ENCODE results near the gene DAAM1.

Gene DAAM1

DNA sequence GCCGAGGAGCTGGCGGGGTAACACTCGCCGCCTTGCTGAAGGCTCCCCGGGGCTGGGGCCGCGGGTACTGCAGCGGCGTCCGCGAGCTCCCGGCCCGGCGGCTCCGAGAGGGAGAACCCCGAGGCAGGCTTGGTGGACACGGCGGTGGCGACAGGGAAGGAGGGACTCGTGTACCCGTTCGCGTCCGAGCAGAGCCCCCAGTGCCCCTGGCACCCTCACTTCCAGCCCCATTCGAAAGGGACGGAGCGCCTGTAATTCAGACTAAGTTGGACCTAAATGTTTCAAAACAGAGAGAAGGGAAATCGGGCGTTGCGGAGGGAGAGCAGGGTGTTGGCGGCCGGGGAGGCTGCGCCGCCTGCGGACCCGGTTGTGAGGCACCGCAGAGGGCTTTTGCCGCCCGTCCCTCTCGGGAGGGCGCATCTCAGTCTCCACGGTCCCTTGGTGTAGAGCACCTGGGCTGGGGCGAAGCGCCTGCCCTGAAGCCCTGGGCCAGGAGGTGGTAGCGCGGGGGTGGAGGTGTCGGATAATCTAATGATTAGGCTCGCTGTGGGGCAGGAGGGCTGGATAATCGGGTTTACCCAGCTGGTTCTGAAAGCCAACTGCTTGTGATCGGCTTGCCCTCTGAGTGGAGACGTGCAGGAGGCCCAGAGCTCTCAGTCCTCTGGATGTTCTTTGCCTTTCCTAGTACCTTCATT is 771 bp downstream of the DAAM1 start:
- no peak for DNase-seq

DNA sequence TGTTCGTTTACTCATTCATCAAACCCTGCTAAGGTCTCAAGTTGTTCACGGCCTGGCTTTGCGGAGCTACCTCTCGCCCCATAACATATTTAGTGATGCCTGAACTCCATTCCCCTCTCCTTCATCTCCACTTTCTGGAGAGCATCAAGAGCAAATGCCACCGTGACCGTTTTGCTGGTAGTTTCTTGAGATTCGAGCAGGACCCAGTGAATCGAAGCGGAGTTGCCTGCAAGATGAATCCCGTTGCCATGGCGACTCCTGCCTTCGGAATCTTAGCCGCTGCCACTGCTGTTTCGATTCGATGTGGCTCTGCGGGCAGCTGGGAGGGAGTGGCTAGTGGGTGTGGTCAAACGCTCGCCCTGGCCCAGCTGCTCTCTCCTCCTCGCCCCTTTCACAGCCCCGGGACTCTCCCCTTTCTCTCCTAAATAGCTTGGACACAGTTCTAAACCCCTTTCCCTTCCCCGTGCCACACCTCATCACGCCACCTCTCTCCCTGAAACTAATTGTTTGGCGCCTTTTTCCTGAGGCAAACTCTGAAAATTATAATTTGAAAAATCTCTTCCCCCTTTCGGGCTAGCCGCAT is 1.4 kb downstream of the DAAM1 start:
- peak; percentile 88 for DNase-seq

DNA sequence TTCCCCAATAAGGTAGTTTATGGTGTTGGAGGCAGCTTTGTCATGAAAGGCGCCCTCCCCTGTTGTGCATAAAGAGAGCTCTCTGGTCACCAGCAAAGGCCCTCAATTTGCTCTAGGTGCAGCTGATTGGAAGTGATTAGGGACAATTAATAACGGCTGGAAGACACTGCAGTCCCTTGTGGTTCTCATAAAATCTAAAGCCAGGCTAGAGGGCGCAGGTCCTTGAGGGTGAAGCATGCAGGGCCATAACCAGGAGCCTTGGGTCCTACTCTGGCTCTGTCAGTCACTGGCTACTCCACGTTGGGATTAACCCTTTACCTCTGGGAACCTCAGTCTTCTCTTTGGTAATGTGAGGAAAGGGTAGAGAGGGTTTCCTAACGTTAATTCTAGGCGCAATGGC is 1.9 kb downstream of the DAAM1 start:
- no peak for DNase-seq

DNA sequence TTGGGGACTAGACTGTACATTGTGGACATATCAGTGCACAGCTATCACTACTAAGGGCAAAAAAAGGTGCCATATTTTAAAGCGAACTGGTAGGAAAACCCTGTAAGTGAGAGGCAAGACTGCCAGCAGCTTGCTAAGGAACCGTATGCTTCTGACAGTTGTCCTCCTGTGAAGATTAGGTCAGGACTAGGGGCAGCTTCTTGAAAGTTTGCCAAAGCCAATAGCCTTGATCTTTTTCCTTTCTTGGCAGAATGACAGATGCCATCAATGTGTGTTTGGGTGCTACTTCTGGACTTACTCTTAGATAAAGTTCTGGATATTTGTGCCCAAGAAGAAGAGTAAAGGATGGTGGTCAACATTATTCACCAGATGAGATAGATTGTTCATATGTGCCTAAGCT is 7.4 kb downstream of the DAAM1 start:
- peak; percentile 16 for DNase-seq

DNA sequence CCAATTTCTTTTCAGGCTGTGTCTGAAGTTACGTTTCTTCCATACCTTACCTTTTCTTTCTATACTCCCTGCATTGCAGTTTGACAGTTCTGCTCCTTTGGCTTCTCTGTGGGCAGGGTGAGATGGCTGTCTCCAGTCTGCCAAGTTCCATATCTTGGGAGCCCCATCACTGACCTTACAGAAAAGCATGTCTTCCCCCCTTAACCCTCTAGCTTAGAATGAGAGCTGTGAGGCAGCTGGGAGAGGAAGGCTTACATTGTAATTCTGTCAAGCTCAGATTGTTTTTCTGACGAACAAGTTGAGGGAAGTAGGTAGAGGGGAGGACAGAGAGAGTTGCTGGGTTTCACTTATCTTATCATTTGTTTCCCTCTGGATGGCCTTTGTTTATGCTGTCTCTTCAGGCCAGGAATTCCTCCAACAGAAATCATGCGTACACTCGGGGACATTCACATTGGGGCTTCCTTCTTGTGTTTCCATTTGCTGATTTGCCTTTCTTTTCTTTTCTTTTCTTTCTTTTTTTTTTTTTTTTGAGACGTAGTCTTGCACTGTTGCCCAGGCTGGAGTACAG is 9.3 kb downstream of the DAAM1 start:
- no peak for DNase-seq

DNA sequence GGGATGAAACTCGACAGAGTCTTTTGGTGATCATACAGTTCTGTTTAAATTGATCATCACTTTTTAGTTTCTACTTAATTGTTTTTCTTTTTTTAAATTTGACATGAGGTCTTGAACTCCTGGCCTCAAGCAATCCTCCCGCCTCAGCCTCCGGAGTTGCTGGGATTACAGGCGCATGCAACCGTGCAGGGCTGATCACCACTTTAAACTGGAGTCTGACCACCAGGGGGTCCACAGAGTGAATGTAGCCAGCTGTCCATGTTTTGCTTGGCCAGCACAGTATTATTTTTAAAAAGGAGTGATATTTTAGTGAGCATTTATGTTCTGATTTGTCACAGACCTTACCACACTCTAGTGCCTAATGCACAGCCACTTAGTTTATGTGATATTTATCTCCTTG is 10.7 kb downstream of the DAAM1 start:
- DNase-seq: no peak

DNA sequence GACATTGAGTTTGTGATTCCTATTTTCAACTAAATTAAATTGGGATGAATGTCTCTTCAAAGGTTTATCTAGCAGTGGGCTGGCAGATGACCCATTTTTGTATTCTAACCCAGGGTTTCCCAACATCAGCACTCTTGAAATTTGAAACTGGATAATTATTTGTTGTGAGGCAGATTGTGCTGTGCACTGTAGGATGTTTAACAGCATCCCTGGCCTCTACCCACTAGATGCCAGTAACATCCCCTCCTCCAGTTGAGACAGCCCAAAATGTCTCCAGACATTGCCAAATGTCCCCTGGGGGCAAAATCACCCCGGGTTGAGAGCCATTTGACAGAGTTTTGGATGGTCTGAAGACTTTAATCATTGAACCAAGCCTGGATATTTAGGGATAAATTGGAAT is 11.1 kb downstream of the DAAM1 start:
- peak; percentile 4 for DNase-seq

DNA sequence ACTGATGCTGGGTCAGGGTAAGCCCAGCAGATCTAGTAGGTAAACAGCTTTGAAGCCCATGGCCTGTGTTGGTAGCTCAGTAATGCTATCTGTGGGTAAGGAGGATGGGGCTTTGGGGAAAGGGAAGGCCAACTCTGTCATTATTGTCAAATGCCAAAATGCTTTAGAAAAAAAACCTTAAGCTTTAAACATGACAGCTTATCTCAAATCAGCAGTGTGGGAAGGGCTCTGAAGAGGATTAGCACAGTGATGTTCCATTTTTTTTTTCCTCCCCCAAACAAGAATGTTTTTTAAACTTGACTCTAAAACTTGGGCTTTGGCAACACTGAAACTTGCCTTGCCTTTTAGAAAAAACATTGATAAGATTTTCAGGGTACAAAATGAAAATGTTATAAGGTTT is 11.7 kb downstream of the DAAM1 start:
- DNase-seq: no peak

DNA sequence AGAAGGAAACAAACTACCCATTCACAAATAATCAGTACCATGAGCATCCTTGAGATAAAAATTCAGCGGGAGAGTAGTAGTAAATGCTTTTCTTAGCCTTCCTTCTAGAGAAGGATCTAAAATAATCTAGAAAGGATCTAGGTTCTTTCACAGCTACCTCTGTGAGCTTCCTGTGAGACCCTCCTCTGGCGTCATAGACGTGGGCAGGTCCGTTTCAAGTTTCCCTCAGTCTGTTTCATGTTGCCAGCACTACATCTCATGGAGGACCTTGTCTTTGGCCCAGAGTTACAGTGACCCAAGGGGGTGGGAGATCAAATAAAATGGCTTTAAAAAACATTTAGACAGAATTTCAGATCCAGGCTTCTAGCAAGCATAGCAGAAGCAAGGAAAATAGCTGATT is 13.6 kb downstream of the DAAM1 start:
- no peak for DNase-seq

DNA sequence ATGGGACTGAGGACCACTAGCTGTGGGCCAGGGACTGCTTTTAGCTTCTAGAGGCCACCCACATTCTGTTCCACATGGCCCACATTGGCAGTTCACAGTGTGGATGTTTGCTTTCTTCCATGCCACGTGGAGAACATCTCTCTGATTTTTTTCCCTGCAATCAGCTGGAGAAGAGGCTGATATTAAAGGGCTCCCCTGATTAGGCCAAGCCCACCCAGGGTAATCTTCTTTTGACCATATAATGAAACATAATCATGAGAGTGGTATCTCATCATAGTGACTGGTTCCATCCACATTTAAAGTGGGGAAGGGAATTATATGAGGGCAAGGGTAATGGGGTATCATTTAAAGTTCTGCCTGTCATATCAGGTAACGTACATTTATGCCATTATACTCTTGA is 15.8 kb downstream of the DAAM1 start:
- DNase-seq: no peak

DNA sequence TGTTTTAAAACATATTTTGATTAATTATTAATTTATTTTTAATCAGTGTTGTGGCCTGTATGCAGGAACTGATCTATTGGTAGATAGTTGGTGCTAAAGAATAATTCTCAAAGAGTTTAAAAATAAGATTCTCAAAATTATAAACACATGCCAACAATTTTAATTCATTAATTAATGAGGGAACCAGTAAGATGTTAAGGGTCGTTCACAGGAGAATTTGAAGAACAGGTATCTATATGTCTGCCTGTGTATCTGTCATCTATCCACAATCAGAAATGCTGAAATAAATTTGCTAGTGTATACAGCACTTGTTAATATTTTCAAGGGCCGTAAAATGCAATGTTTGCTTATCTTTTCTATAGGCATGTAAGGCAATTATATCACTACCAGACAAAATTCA is 18.4 kb downstream of the DAAM1 start:
- no peak for DNase-seq

DNA sequence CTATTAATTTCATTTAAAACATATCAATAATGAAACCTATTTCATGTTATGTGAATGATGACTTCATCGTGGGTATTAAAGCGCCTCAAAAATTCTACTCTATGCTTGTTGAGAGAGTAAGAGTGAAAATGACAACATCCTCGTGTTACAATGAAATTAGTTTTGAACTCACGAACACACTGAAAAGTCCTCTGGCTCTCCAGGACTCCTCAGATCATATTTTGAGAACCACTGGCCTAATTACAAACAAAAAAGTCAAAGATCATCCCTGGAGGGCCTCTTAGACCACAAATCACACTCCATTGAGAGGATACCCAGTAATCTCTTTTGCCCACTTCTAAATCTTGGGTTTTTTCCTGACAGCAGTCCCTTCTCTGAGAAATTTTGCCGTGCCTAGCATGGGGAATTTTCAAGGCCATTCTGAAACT is 19.1 kb downstream of the DAAM1 start:
- no peak for DNase-seq

DNA sequence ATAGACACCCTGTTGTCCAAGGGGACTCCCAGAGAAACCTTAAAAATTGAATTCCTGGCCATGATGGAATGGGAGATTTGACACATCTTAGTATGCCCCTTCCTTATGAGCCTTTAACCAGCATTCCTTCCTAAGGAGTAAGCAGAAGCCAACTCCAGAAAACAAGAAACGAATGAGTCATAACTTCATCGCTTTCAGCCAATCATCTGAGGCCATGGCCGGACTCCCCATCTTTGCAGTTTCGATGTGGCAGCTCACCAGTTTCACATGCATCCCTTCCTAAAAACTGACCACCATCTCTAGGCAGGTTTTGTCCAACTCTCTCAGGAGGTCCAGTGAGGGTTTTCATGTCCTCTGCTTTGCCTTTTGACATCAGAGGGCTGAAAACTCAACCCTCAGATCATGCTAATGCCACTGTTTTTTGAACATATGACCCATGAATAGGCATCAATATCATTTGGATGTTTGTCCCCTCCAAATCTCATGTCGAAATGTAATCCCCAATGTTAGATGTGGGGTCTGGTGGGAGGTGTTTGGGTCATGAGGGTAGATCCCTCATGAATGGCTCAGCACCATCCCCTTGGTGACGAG is 19.9 kb downstream of the DAAM1 start:
- no peak for DNase-seq

DNA sequence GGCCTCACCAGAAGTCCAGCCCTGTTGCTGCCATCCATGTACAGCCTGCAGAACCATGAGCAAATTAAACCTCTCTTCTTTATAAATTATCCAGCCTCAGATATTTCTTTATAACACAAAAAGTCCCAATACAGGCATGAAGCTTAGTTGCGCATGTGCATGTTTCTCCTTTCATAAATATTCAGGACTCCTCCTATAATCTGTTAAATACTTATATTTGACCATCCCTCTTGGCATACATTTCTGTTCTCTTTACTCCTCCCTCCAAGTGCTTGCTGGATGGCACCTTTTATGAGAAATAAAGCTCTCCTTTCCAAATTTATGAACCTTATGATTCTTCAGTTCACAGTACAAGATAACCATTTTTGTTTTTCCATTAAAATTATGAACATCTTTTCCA is 20.5 kb downstream of the DAAM1 start:
- no peak for DNase-seq

DNA sequence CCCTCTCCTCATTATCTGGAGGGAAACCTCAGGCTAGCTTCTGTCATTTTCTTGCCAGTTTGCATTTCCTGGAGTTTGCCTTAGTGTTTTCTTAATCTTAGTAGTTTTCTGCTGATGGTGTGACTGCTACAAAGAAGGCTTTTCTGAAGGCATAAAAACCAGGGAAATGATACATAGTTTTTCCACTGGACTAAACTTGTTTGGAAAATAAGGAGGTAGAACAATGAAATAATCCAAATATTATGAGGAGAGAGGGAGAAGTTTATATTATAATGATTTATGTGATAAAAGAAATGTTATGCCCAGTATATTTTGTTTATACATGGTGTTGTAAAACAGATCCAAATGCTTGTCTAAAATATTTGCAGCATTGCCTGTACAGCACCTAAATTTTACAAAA is 22.2 kb downstream of the DAAM1 start:
- DNase-seq: no peak

DNA sequence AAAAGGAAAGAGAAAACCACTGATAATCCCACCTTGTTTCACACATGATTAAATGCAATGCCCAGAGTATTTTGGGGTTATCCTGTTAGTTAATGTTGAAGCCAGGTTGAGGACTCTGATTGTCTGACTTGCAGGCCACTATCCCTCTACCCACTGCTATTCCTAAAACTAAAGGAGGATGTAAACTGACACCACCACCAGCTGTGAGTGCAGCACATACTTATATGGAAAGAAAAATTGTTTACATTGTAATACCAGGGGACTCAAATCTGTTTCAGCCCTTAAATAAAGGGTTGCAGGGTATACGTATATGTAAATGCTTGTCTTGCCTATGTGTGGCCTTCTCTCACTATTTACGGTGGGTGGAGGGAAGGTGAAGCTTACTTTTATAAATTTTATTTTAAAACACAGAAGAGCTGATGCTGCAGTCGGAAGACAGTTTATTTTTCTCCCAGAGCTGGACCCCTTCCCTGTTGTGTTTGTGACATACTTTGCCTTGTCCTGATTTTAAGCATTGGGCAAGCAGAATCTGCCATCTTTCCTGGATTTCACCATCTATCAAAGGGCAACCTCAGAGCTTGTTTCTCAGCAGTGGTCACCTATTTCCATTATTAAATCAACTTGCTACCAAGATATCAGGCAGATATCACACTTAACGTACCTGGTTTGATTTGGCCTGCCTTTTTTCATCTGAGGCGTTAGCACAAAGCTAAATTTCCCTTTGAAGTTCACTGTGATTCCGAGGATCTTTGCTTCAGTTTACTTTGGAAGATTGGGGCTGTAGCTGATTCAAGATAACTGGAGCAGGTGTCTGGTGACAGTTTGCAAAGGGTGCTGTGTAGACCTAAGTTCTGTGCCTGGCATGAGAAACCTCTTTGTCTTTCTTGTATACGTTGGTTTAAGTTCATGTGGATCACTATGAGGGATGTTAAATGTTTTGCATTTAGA is 25.2 kb downstream of the DAAM1 start:
- DNase-seq: peak; percentile 41

DNA sequence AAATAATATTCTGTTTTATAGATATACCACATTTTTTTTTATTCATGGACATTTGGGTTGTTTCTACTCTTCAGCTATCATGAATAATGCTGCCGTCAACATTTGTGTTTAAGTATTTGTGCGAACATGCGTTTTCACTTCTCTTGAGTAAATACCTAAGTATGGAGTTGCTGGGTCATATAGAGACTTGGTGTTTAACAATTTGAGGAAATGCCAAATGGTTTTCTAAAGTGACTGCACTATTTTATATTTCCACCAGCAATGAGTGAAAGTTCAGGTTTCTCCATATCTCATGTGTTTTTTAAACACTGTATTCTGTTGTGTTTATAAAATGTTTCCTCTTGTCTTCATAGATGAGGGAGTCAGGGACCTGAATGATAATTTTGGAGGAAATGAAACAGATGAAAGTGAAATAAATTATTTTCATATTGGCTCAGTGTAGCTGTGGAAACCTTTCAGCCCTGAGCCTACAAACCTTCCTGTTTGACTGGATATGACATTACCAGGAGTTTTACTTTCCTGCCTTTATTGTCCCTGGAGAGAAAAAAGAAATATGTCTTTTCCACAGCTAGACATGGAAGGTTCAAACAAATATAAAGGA is 26.3 kb downstream of the DAAM1 start:
- DNase-seq: no peak

DNA sequence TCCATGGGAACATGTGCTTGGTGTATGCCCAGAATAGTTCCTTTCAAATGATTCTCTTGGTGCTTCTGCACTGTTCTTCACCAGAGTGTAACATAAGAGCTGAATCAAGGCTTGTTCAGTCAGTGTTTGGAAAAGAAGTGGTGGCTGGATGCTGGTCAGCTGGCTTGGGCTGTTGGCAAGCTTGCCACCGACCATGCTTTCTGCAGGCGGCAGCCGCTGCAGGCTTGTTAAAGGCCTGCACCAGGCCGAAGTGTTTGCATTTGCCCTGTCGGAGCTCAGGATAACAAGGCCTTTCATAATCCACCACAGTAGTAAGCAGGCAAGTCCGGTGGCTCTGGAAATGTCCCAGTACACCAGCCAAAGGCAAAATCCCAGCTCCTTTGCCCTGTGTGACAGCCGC is 26.9 kb downstream of the DAAM1 start:
- DNase-seq: no peak

DNA sequence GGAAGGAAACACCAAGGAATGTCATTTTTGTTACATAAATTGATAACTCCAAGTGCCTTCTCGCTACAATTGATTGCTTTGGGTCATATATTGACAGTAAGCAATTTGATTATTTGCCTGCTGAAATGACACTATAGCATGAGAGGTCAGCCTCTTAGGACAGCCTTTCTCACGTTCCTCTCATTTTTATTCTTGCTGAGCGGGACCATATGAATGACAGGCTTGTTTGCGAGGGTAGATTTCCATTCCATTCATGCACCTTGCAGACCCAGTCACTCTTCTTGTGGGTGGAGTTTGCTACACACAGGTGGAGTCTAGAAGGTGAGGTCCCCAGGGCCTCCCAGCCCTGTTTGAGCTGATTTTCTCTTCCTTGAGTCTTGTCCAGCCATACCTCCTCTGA is 27.3 kb downstream of the DAAM1 start:
- no peak for DNase-seq

DNA sequence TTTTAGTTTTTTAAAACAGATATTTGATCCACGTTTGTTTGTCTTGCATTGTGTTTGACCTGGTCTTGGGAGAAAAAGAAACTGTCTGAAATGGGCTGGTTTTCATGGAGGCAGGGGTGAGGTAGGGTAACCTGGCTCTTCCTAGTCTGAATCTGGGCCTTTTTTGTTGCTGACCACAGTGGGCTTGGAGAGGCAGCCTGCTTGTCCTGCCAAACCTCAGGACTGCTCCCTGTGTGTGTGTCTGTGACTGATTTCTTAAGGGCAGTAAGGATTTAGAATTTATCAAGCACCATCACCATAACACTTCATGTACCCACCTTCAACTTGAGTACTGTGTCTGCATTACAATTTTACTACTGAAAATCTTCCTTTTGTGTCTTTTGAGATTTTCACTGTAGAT is 28.5 kb downstream of the DAAM1 start:
- no peak for DNase-seq

DNA sequence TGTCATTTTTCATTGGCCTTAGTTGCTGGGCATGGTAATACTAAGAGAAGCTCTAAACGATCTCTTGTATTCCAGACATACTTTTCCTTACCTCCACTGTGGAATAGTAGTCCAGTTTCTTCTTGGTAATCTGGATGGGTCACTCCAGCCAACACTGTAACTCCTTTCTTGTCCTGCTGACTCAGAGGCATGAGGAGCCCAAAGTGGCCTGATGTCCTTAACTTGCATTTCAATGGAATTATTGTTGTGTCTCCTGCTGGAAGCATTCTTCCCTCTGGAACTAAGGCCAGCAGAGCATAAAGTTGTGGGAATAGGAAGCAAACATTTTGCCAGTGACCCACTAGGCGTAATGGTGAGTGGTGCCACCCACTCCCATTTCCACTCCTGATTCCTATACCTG is 33.1 kb downstream of the DAAM1 start:
- no peak for DNase-seq

DNA sequence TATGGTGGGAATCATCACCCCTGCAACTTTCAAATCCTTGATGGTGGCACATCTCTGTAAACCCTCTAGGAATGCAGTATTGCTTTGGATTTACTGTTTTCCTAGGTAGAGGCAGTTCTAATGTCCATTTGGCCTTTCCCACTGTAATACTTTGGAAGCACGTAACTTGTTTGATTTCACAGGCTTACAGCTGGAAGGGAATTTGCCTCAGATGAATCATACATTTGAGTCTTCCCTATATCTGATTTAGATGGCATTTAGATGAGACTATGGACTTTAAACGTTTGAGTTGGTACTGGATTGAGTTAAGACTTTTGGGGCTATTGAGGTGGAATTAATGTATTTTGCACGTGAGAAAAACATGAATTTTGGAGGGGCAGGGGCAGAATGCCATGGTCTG is 35.9 kb downstream of the DAAM1 start:
- DNase-seq: no peak

DNA sequence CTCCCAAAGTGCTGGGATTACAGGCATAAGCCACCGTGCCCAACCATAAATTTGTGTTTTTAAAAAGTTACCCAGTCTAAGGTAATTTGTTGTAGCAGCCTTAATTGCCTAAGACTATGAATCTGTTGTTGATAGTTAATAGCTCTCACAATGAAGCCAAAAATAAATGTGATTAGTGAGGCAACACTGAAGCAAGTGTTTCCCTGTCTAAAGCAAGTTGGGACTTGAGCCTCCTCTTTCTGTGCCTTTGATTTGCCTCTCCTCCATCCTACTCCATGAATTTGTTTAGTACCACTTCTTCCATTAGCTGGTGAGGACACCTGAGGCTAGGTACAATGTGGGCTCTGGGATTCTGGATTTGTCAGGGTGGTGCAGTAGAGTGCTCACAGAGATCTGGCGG is 36.8 kb downstream of the DAAM1 start:
- no peak for DNase-seq

All from DMS 273 treated with DMSO at 0.1 percent for 48 hours (cell line).